Subcutaneous abdominal adipose tissue (tissue), 5 donors: Measurements from ENCODE around the gene KIAA2012.

ENCODE experiments used
- H3K27ac ChIP-seq: one replicate; pipeline ENCODE4 v1.7.0; 2013; ENCODE audit warnings: low read depth, mild to moderate bottlenecking, inconsistent platforms, low read length, moderate library complexity
- H3K27me3 ChIP-seq, 5 donors: one replicate each; pipeline ENCODE4 v1.7.0; 2013; ENCODE audit warnings: low read length in 5 of 5, inconsistent platforms in 1 of 5; ENCODE audit not compliant: control insufficient read depth in 5 of 5, insufficient read depth in 4 of 5
- H3K36me3 ChIP-seq, 5 donors: one replicate each; pipeline ENCODE4 v1.7.0; 2013; ENCODE audit warnings: low read length in 5 of 5; ENCODE audit not compliant: control insufficient read depth in 5 of 5, insufficient read depth in 5 of 5
- H3K4me1 ChIP-seq, 5 donors: one replicate each; pipeline ENCODE4 v1.7.0; 2013; ENCODE audit warnings: low read length in 5 of 5, mild to moderate bottlenecking in 3 of 5, moderate library complexity in 1 of 5; ENCODE audit not compliant: control insufficient read depth in 5 of 5, insufficient read depth in 5 of 5
- H3K4me3 ChIP-seq, 5 donors: one replicate each; pipeline ENCODE4 v1.7.0; 2013; ENCODE audit warnings: low read length in 5 of 5, low read depth in 1 of 5
- H3K9ac ChIP-seq, 5 donors: one replicate each; pipeline ENCODE4 v1.7.0; 2013; ENCODE audit warnings: low read length in 5 of 5, mild to moderate bottlenecking in 4 of 5, moderate library complexity in 3 of 5
- H3K9me3 ChIP-seq, 5 donors: one replicate each; pipeline ENCODE4 v1.7.0; 2013; ENCODE audit warnings: low read length in 5 of 5; ENCODE audit not compliant: control insufficient read depth in 5 of 5
- donor health status: healthy.
- donor health status: healthy.
- donor health status: healthy.
- donor health status: healthy.
- donor health status: healthy.

Gene KIAA2012

GRCh38 chr2:202056611-202057010, 16.4 kb upstream of the KIAA2012 start:
- Histone ChIP-seq H3K4me3 (no peak overlapping the region), H3K9me3 (no peaks in the 10 kb centered on the region), H3K36me3 (no peaks in the 10 kb centered on the region), H3K9ac (no peak overlapping the region), H3K4me1 (no peaks in the 10 kb centered on the region), H3K27me3 (peaks cover 0 to 18% (median 6%) of the 10 kb centered on the region in 5 donors), H3K27ac (no peak overlapping the region)

- H3K9ac ChIP-seq, result no peak overlapping the region
- H3K4me1 ChIP-seq, result peaks cover 0 to 4% (median 0%) of the 10 kb centered on the region in 5 donors
- no peak overlapping the region for H3K27ac ChIP-seq
- H3K36me3 ChIP-seq, result no peaks in the 10 kb centered on the region
- H3K9me3 ChIP-seq, result no peaks in the 10 kb centered on the region
- peaks cover 0 to 11% (median 2%) of the 10 kb centered on the region in 5 donors for H3K27me3 ChIP-seq
- no peak overlapping the region for H3K4me3 ChIP-seq
These were observed 12.8 kb upstream of the KIAA2012 start for GRCh38 chr2:202060218-202060617.

- H3K4me3 ChIP-seq, result no peak overlapping the region
- peaks cover 0 to 4% (median 0%) of the 10 kb centered on the region in 5 donors for H3K4me1 ChIP-seq
- H3K9ac ChIP-seq, result no peak overlapping the region
- H3K36me3 ChIP-seq, result no peaks in the 10 kb centered on the region
- H3K27me3 ChIP-seq, result no peaks in the 10 kb centered on the region
- no peaks in the 10 kb centered on the region for H3K9me3 ChIP-seq
- H3K27ac ChIP-seq, result no peak overlapping the region
These were observed 11.4 kb upstream of the KIAA2012 start for GRCh38 chr2:202061695-202062094.

GRCh38 chr2:202064171-202064880, 8.7 kb upstream of the KIAA2012 start:
- Histone ChIP-seq H3K4me3 (no peak overlapping the region), H3K27me3 (no peaks in the 10 kb centered on the region), H3K36me3 (no peaks in the 10 kb centered on the region), H3K9me3 (no peaks in the 10 kb centered on the region), H3K27ac (no peak overlapping the region), H3K9ac (no peak overlapping the region), H3K4me1 (peaks cover 0 to 4% (median 0%) of the 10 kb centered on the region in 5 donors)

GRCh38 chr2:202064881-202065230, 8.2 kb upstream of the KIAA2012 start:
- H3K4me1 ChIP-seq, result peaks cover 0 to 4% (median 0%) of the 10 kb centered on the region in 5 donors
- no peaks in the 10 kb centered on the region for H3K9me3 ChIP-seq
- H3K4me3 ChIP-seq, result no peak overlapping the region
- H3K36me3 ChIP-seq, result no peaks in the 10 kb centered on the region
- H3K27ac ChIP-seq, result no peak overlapping the region
- no peaks in the 10 kb centered on the region for H3K27me3 ChIP-seq
- no peak overlapping the region for H3K9ac ChIP-seq

- Histone ChIP-seq H3K9me3 (no peaks in the 10 kb centered on the region), H3K27ac (no peak overlapping the region), H3K36me3 (no peaks in the 10 kb centered on the region), H3K4me1 (peaks cover 0 to 4% (median 0%) of the 10 kb centered on the region in 5 donors), H3K9ac (no peak overlapping the region), H3K4me3 (no peak overlapping the region), H3K27me3 (no peaks in the 10 kb centered on the region)
These were observed 7.2 kb upstream of the KIAA2012 start for GRCh38 chr2:202065876-202066275.

GRCh38 chr2:202066875-202067274, 6.2 kb upstream of the KIAA2012 start:
- Histone ChIP-seq H3K27me3 (no peaks in the 10 kb centered on the region), H3K36me3 (no peaks in the 10 kb centered on the region), H3K9ac (no peak overlapping the region), H3K4me1 (peaks cover 0 to 4% (median 0%) of the 10 kb centered on the region in 5 donors), H3K27ac (no peak overlapping the region), H3K9me3 (no peaks in the 10 kb centered on the region), H3K4me3 (no peak overlapping the region)

- H3K4me1 ChIP-seq, result peaks cover 0 to 4% (median 0%) of the 10 kb centered on the region in 5 donors
- no peaks in the 10 kb centered on the region for H3K9me3 ChIP-seq
- no peaks in the 10 kb centered on the region for H3K27me3 ChIP-seq
These were observed 5.5 kb upstream of the KIAA2012 start for GRCh38 chr2:202067589-202067988.

GRCh38 chr2:202069170-202070067, 3.6 kb upstream of the KIAA2012 start:
- Histone ChIP-seq H3K9me3 (no peaks in the 10 kb centered on the region), H3K4me3 (no peak overlapping the region), H3K27ac (no peak overlapping the region), H3K4me1 (peaks cover 0 to 2% (median 0%) of the 10 kb centered on the region in 5 donors), H3K9ac (no peak overlapping the region), H3K36me3 (no peaks in the 10 kb centered on the region), H3K27me3 (no peaks in the 10 kb centered on the region)

More at GRCh38 chr2:202067589-202067988, 5.5 kb upstream of the KIAA2012 start:
- Histone ChIP-seq H3K4me3 (no peak overlapping the region), H3K36me3 (no peaks in the 10 kb centered on the region), H3K27ac (no peak overlapping the region), H3K9ac (no peak overlapping the region)

GRCh38 chr2:202071107-202071506, 1.9 kb upstream of the KIAA2012 start:
- no peak overlapping the region for H3K27ac ChIP-seq
- no peaks in the 10 kb centered on the region for H3K27me3 ChIP-seq
- no peaks in the 10 kb centered on the region for H3K36me3 ChIP-seq
- no peaks in the 10 kb centered on the region for H3K4me1 ChIP-seq
- no peak overlapping the region for H3K9ac ChIP-seq
- no peak overlapping the region for H3K4me3 ChIP-seq
- no peaks in the 10 kb centered on the region for H3K9me3 ChIP-seq
